ENCODE measurements around the gene PNLDC1.
A peak's percentile ranks its signal among the peaks of the same experiment; 100 is the strongest.
"Not testable (repeated sequence)": the region's sequence is repeated elsewhere in the genome, so short reads cannot be mapped to it uniquely, and the experiment has no call there.

The PNLDC1 gene

GRCh38 chr6:159789377-159790148 is 10.5 kb upstream of the PNLDC1 start, which contains the start of gene TCP1:
TSS of gene TCP1 (minus strand) at chr6:159789602. CDS start at chr6:159789468, 134 bp downstream.
- H3K9me3 ChIP-seq (ENCODE audit: low read length), result no peaks in the 10 kb centered on the region
- H3K27ac ChIP-seq (ENCODE audit: low read depth, low read length), result peak within 1 kb of the TSS; percentile 90
- peaks cover 39% of the 10 kb centered on the region for H3K4me1 ChIP-seq (ENCODE audit: insufficient read depth, low read length)
- peak within 1 kb of the TSS; percentile 97 for H3K9ac ChIP-seq (ENCODE audit: low read length)
- H3K4me3 ChIP-seq (ENCODE audit: low read depth in 1 of 2, low read length in 2 of 2), result peak within 1 kb of the TSS; percentile 90 to 100
- peaks cover 24% of the 10 kb centered on the region for H3K36me3 ChIP-seq (ENCODE audit: insufficient read depth, low read length)
- no peaks in the 10 kb centered on the region for H3K27me3 ChIP-seq (ENCODE audit: control insufficient read depth in 1 of 2, insufficient read depth in 2 of 2, low read length in 2 of 2)

GRCh38 chr6:159790149-159790955 is 9.7 kb upstream of the PNLDC1 start, which contains the start of gene MRPL18:
TSS of gene MRPL18 (plus strand) at chr6:159790467. CDS start at chr6:159790588, 121 bp downstream.
- H3K4me1 ChIP-seq (ENCODE audit: insufficient read depth, low read length), result peaks cover 39% of the 10 kb centered on the region
- H3K4me3 ChIP-seq (ENCODE audit: low read depth in 1 of 2, low read length in 2 of 2), result peak within 1 kb of the TSS; percentile 90 to 100
- peak within 1 kb of the TSS; percentile 97 for H3K9ac ChIP-seq (ENCODE audit: low read length)
- no peaks in the 10 kb centered on the region for H3K9me3 ChIP-seq (ENCODE audit: low read length)
- H3K36me3 ChIP-seq (ENCODE audit: insufficient read depth, low read length), result peaks cover 16% of the 10 kb centered on the region
- H3K27me3 ChIP-seq (ENCODE audit: control insufficient read depth in 1 of 2, insufficient read depth in 2 of 2, low read length in 2 of 2), result no peaks in the 10 kb centered on the region
- H3K27ac ChIP-seq (ENCODE audit: low read depth, low read length), result peak within 1 kb of the TSS; percentile 90

GRCh38 chr6:159790956-159791598 is 9.0 kb upstream of the PNLDC1 start:
- peaks cover 39% of the 10 kb centered on the region for H3K4me1 ChIP-seq (ENCODE audit: insufficient read depth, low read length)
- peak overlapping the region; percentile 83 for H3K9ac ChIP-seq (ENCODE audit: low read length)
- H3K4me3 ChIP-seq (ENCODE audit: low read depth in 1 of 2, low read length in 2 of 2), result peak overlapping the region; percentile 29 to 100
- H3K27ac ChIP-seq (ENCODE audit: low read depth, low read length), result peak overlapping the region; percentile 70
- H3K9me3 ChIP-seq (ENCODE audit: low read length), result no peaks in the 10 kb centered on the region
- peaks cover 10% of the 10 kb centered on the region for H3K36me3 ChIP-seq (ENCODE audit: insufficient read depth, low read length)
- H3K27me3 ChIP-seq (ENCODE audit: control insufficient read depth in 1 of 2, insufficient read depth in 2 of 2, low read length in 2 of 2), result no peaks in the 10 kb centered on the region

DNA sequence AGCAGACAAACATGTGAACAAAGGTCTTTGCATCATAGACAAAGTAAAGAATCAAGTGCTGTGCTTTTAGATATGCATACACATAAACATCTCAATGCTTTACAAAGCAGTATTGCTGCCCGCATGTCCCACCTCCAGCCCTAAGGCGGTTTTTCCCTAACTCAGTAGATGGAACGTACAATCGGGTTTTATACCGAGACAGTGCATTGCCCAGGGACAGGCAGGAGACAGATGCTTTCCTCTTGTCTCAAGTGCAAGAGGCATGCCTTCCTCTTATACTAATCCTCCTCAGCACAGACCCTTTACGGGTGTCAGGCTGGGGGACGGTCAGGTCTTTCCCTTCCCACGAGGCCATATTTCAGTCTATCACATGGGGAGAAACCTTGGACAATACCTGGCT is 5.1 kb upstream of the PNLDC1 start:
- peaks cover 22% of the 10 kb centered on the region for H3K4me1 ChIP-seq (ENCODE audit: insufficient read depth, low read length)
- H3K9me3 ChIP-seq (ENCODE audit: low read length); H3K9ac ChIP-seq (ENCODE audit: low read length); H3K27me3 ChIP-seq (ENCODE audit: control insufficient read depth in 1 of 2, insufficient read depth in 2 of 2, low read length in 2 of 2); H3K4me3 ChIP-seq (ENCODE audit: low read depth in 1 of 2, low read length in 2 of 2); H3K27ac ChIP-seq (ENCODE audit: low read depth, low read length): not testable (repeated sequence)
- H3K36me3 ChIP-seq (ENCODE audit: insufficient read depth, low read length), result peaks cover 36% of the 10 kb centered on the region

- Histone ChIP-seq H3K4me1 (ENCODE audit: insufficient read depth, low read length) (peaks cover 5% of the 10 kb centered on the region), H3K36me3 (ENCODE audit: insufficient read depth, low read length) (peaks cover 30% of the 10 kb centered on the region)
These were observed 2.5 kb upstream of the PNLDC1 start for GRCh38 chr6:159797554-159797953.

DNA sequence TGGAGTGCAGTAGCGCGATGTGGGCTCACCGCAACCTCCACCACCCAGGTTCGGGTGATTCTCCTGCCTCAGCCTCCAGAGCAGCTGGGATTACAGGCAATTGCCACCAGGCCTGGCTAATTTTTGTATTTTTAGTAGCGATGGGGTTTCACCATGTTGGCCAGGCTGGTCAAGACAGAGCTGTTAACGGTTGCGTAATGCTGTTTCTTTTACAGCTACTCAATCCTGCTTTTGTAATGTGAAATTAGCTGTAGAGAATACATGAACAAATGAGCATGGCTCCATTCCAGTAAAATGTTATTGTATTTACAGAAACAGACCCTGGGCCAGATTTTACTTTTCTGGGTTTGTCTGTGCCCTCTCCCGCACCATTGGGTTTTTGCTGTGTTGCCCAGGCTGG is 1.9 kb downstream of the PNLDC1 start:
- Histone ChIP-seq H3K9ac (ENCODE audit: low read length) (no peak overlapping the region), H3K27me3 (ENCODE audit: control insufficient read depth in 1 of 2, insufficient read depth in 2 of 2, low read length in 2 of 2) (no peaks in the 10 kb centered on the region), H3K9me3 (ENCODE audit: low read length) (no peaks in the 10 kb centered on the region), H3K4me1 (ENCODE audit: insufficient read depth, low read length) (no peaks in the 10 kb centered on the region), H3K4me3 (ENCODE audit: low read depth in 1 of 2, low read length in 2 of 2) (no peak overlapping the region), H3K27ac (ENCODE audit: low read depth, low read length) (no peak overlapping the region), H3K36me3 (ENCODE audit: insufficient read depth, low read length) (peaks cover 29% of the 10 kb centered on the region)

More at GRCh38 chr6:159797554-159797953, 2.5 kb upstream of the PNLDC1 start:
- H3K9me3 ChIP-seq (ENCODE audit: low read length), result no peaks in the 10 kb centered on the region
- no peak overlapping the region for H3K4me3 ChIP-seq (ENCODE audit: low read depth in 1 of 2, low read length in 2 of 2)
- no peak overlapping the region for H3K27ac ChIP-seq (ENCODE audit: low read depth, low read length)
- no peak overlapping the region for H3K9ac ChIP-seq (ENCODE audit: low read length)
- H3K27me3 ChIP-seq (ENCODE audit: control insufficient read depth in 1 of 2, insufficient read depth in 2 of 2, low read length in 2 of 2), result no peaks in the 10 kb centered on the region

GRCh38 chr6:159804504-159804903 is 4.4 kb downstream of the PNLDC1 start:
- H3K9me3 ChIP-seq (ENCODE audit: low read length), result no peaks in the 10 kb centered on the region
- H3K4me1 ChIP-seq (ENCODE audit: insufficient read depth, low read length), result no peaks in the 10 kb centered on the region
- H3K27ac ChIP-seq (ENCODE audit: low read depth, low read length), result no peak overlapping the region
- H3K27me3 ChIP-seq (ENCODE audit: control insufficient read depth in 1 of 2, insufficient read depth in 2 of 2, low read length in 2 of 2), result no peaks in the 10 kb centered on the region
- H3K9ac ChIP-seq (ENCODE audit: low read length), result no peak overlapping the region
- H3K36me3 ChIP-seq (ENCODE audit: insufficient read depth, low read length), result peaks cover 4% of the 10 kb centered on the region
- H3K4me3 ChIP-seq (ENCODE audit: low read depth in 1 of 2, low read length in 2 of 2), result no peak overlapping the region

DNA sequence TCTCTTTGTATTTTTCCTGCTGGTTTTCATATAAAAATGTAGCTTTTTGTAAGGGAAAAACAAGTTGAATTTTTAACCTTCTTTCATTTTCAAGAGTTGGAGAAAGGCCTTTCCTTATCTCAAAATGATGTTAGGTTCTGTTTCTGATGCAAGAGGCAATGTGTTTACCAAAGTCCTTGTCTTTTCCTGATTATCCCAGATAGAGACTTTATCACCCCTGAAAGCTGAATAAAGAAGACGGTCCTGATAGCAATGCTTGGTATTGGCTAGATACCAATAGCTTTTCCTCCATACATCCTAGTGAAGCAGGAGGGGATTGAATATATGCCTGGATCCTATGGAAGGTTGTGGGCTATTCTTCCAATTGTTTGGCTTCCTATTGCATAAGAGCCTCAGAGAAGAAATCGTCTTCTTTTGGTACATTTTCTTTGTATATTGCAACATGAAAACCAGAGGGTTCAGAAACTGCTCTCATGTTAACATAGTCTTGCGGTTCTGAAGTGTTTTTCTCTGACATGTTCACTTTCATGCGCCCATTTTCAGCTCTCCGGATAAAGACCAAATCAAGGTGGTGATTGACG is 5.5 kb downstream of the PNLDC1 start:
- Histone ChIP-seq H3K27ac (ENCODE audit: low read depth, low read length) (no peak overlapping the region), H3K36me3 (ENCODE audit: insufficient read depth, low read length) (no peaks in the 10 kb centered on the region), H3K4me3 (ENCODE audit: low read depth in 1 of 2, low read length in 2 of 2) (no peak overlapping the region), H3K9me3 (ENCODE audit: low read length) (no peaks in the 10 kb centered on the region), H3K9ac (ENCODE audit: low read length) (no peak overlapping the region), H3K27me3 (ENCODE audit: control insufficient read depth in 1 of 2, insufficient read depth in 2 of 2, low read length in 2 of 2) (no peaks in the 10 kb centered on the region), H3K4me1 (ENCODE audit: insufficient read depth, low read length) (no peaks in the 10 kb centered on the region)

DNA sequence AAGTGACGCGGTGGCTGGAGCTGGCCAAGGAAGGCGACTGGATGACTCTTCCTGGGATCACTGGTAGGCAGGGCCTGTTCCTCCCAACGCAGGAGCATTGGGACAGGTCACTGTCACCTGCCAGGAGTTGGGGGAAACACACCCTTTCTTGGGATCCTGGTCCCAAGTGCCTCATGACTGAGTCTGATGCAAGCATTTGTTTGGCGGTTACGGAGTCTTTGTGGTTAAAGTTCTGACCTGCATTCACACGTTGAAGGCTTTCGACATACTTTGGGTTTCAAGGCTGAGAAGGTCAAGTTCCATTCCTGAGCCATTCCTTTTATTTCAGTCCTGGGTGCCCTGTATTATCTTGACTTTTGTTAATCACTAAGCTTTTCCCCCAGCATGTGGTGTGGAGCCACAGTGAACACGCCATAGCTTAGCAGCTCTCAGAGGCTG is 6.0 kb downstream of the PNLDC1 start:
- no peaks in the 10 kb centered on the region for H3K27me3 ChIP-seq (ENCODE audit: control insufficient read depth in 1 of 2, insufficient read depth in 2 of 2, low read length in 2 of 2)
- no peaks in the 10 kb centered on the region for H3K36me3 ChIP-seq (ENCODE audit: insufficient read depth, low read length)
- H3K27ac ChIP-seq (ENCODE audit: low read depth, low read length), result no peak overlapping the region
- H3K9me3 ChIP-seq (ENCODE audit: low read length), result no peaks in the 10 kb centered on the region
- no peak overlapping the region for H3K9ac ChIP-seq (ENCODE audit: low read length)
- no peaks in the 10 kb centered on the region for H3K4me1 ChIP-seq (ENCODE audit: insufficient read depth, low read length)
- H3K4me3 ChIP-seq (ENCODE audit: low read depth in 1 of 2, low read length in 2 of 2), result no peak overlapping the region

DNA sequence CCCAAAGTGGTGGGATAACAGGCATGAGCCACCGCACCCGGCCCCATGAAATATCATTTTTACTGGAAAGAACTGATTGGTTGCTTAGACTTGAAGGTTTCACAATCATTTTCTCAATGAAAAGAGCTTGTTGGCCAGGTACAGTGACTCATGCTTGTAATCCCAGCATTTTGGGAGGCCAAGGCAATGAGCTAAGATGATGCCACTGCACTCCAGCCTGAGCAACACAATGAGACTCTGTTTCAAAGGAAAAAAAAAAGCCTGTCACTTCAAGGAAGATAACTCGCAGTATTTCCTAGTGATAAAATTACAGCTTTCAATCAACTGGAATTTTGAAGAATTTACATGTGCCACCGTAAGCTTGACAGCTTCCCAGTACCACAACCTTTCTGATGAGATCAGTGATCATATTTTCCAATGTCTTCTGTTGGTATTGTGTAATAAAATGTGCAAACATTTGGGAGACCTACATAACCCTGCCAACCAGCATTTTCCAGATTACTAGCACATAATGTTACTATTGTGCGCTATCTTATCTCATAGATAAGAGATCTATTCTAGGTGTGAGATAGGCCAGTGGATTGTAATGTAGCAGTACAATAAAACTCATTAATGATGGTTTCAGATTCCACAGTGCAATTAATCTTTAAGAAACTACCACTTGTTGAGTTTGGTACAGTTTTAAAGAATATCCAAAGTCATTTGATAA is 7.2 kb downstream of the PNLDC1 start:
- Histone ChIP-seq H3K9me3 (ENCODE audit: low read length) (no peaks in the 10 kb centered on the region), H3K27ac (ENCODE audit: low read depth, low read length) (no peak overlapping the region), H3K4me3 (ENCODE audit: low read depth in 1 of 2, low read length in 2 of 2) (no peak overlapping the region), H3K27me3 (ENCODE audit: control insufficient read depth in 1 of 2, insufficient read depth in 2 of 2, low read length in 2 of 2) (no peaks in the 10 kb centered on the region), H3K36me3 (ENCODE audit: insufficient read depth, low read length) (no peaks in the 10 kb centered on the region), H3K4me1 (ENCODE audit: insufficient read depth, low read length) (no peaks in the 10 kb centered on the region), H3K9ac (ENCODE audit: low read length) (no peak overlapping the region)
